Right renal cortex interstitium (tissue), 3 donors: ENCODE data around the gene NR2C2AP. TPM values are rescaled to one million over a fixed set of nuclear protein-coding genes. Genes with fewer than 3 reads are reported as not detected.
A peak's percentile ranks its signal among the peaks of the same experiment; 100 is the strongest.

ENCODE experiments used
- DNase-seq, 3 donors: peaks; one replicate each; pipeline ENCODE4 v3.0.0-alpha.2; 2013; ENCODE audit warnings: low read depth in 3 of 3, low spot score in 2 of 3
- polyA plus RNA-seq, 3 donors: library from polyadenylated mRNA; unstranded; fragments of 120-200 nt; gene quantifications; one replicate each; pipeline ENCODE4 v1.2.1, GENCODE V29; 2013; ENCODE audit not compliant: insufficient read length in 3 of 3

The NR2C2AP gene
- polyA plus RNA-seq, 3 donors = 13.6 to 14.8 (median 13.8) TPM

DNA sequence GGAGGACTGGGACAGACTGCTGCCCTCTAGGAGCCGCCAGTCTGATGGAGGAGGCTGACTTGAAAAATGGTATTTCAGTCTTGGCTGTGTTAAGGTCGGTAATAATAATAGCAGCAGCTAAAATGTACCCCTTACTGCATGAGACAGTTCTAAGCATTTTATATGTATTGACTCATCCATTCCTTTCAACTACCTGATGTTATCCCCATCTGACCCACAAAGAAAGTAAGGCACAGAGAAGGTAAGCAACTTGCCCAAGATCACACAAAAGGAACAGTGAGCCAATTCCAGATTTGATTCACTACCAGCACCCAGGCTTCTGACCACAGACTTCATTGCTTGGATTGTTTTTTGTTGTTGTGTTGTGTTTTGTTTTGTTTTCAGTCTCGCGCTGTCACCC, 12.6 kb upstream of the NR2C2AP start:
- DNase-seq = no peak

DNA sequence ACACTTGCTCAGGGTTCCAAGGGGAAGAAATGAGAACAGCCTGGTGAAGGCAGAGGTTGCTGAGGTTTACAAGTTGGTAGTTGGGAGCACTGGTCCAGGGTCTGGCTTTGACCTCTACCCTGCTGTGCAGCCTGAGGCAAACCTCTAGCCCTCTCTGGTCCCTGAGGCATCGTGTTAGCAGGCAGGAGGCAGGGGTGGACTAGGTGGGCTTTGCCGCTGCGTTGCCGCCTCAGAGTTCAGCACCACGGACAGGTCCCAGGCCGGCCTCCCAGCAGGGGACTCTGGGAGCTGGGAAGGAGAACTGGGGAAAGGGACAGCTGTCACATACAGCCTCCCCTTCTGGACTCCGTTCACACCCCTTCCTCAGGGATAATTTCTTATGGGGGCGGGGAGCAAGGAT, 11.7 kb upstream of the NR2C2AP start:
- no peak for DNase-seq

DNA sequence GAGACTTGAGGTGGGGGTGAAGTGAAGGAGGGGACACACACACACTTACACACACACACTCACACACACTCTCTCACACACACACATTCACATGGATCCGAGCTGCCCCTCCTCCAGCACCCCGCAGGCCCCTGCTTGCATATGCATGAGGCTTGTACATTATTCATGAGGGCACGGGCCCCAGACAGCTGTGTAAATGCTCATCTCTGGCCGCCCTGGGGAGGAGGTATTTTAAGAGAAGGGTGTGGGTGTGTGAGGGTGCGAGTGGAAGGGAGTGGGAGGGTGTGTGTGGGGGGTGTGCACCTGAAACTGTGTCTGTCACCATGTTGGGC, 10.9 kb upstream of the NR2C2AP start:
- no peak for DNase-seq

DNA sequence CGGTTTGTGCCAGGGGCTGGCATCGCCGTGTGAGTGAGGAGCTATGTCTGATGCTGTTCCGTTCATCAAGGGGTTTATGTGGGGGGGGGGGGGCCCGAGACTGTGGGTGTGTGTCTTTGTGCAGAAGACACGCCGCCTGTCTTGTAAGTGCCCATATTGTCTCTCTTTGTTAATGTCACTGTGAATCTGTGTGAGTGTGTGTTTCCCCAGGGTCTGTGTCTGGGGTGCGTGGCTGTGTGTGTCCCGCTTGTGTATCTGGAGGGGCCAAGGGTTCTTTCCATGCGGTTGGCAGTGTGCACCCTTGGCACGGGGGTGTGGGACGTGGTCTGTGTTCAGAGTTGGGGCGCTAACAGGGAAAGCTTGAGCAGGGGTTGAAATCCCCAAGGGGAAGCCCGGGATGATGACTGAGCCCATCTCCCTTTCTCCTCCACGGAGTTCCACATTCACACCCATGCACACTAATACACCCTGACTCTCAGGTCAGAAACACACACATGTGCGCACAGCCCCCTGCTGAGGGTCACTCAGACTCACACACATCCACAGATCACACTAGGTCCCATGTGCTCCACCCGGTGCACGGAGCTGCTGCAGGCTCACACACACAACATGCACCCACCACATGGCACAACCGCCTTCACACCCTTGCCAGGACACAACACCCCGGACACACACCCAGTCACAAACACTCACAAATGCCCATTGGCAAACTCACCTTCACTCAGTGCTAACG, 10.4 kb upstream of the NR2C2AP start:
- no peak for DNase-seq

DNA sequence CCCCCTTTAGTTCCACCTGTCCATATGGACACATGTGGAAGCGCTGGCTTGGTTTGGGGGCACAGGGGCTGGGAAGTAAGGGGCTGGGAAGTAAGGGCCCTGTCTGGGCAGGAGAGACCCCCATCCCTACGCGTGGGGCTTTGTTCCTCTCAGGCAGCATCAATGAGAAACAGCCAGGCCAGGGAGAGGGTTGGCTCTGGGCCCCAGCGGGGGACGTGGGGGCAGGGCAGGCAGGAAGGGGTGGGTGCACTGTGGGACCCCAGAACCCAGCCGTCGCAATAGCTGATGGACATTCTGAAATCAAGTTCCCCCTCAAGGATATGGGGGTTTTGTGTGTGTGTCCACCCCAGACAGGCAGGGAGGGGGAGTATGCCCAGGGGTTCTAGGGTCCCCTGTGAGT, 9.7 kb upstream of the NR2C2AP start:
- no peak for DNase-seq

DNA sequence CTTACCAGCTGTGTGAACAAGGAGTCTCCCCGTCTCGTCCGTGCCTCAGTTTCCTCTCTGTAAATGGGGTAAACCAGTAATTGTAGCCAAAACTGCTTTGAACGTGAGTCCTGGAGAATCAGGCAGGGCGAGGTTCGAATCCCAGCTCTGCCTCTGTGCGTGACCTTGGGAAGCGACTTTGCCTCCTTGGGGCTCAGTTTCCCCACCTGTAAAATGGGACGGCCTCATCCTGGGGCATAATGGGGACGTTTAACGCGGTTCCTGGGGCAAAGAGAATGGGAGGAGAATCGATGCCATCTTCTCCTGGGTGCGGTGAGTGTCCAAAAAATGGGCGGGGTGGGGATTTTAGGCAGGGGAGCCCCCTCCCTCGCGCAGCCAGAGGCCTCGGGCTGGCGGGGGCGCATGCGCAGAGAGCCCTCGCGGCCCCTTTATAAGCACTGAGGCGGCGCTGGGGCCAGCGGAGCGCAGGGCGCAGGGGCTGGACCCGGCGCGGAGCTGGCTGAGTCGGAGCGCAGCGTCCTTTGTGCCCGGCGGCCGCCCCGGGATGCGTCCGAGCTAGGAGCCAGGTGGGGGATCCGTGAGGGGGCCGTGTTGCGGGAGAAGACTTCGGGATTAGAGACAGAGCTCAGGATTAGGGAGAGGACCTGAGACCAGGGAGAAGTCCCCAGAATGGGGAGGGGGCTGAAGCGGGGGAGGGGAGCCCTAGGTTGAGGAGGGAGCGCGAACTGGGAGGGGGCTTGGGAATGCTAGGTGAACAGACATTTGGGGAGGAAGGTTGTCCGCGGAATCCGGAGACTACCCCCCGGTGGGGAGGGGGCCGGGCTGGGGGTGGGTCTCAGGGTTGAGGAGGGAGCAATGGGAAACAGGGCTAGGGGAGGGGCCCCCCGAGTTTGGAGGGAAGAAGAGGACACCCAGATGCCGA, 8.5 kb upstream of the NR2C2AP start, which contains the start of gene NCAN:
TSS of gene NCAN (plus strand) at position 460 of the 922 bp plus-strand sequence. CDS start 4,996 bp downstream, outside the sequence.
- no peak for DNase-seq

DNA sequence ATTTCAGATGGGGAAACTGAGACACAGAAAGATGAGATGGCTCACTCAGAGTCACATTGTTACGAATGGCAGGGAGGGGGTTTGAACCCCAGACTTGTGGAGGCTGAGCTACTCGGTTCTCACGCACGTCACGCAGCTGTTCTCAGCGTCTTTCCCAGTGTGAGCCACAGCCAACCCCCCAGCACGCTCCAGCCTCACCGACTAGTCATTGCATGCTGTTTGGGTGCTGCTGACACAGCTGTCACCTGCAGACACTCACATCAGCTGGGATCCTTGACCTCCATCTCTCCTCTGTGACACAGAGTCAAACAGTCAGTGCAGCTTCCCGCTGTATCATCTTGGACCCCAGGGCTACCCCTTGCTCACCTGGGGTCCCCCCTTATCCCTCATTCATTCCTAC, 6.2 kb upstream of the NR2C2AP start:
- DNase-seq = no peak

DNA sequence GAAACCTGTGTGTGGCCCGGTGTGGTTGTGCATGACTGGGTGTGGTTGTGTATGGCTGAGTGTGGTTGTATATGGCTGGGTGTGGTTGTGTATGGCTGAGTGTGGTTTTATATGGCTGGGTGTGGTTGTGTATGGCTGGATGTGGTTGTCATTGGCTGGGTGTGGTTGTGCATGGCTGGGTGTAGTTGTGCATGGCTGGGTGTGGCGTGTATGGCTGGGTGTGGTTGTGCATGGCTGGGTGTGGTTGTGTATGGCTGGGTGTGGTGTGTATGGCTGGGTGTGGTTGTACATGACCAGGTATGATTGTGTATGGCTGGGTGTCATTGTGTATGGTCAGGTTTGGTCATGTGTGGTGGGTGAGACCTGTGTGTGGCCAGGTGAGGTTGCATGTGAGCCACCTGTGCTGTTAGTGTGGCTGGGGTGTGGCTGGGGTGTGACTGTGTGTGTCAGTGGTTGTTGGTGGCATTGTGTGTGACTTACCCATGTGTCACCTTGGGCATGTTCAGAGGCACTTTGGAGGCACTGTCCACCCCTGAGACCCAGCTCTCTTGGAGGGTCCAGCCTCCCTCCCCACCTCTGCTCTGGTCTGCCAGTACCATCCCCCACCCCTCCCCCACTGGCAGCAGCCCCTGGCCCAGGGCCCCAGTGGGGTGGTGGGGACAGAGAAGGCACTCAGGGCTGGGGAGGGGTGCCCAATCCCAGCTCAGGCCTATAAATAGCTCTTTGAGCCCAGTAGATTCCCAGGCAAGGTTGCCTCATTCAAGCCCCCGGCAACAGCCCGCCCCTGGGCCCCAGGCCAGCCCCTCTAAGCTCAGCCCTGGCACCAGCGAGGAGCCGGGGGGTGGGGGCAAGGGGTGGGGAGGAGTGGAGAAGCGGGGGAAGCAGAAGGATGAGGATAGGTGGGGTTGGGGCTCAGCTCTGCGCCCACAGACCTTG, 4.7 kb upstream of the NR2C2AP start:
- DNase-seq = no peak

DNA sequence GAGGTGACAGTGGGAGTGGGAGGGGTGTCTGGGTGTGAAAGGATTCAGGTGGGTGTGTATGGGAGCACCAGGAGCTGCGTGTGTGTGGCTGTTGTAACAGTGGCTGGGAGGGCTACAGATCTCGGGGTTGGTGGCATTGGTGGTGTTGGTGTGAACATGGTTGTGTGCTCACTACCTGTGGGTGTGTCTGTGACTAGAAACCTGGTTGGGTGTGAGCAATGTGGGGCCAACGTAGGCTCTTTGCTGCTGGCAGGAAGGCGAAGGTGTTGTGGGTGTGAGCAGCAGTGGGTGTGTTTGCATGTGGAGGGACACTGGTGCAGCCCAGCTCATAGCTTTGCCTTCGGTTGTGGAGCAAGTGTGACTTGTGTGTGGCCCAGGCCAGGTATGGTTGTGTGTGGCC, 3.7 kb upstream of the NR2C2AP start:
- no peak for DNase-seq

DNA sequence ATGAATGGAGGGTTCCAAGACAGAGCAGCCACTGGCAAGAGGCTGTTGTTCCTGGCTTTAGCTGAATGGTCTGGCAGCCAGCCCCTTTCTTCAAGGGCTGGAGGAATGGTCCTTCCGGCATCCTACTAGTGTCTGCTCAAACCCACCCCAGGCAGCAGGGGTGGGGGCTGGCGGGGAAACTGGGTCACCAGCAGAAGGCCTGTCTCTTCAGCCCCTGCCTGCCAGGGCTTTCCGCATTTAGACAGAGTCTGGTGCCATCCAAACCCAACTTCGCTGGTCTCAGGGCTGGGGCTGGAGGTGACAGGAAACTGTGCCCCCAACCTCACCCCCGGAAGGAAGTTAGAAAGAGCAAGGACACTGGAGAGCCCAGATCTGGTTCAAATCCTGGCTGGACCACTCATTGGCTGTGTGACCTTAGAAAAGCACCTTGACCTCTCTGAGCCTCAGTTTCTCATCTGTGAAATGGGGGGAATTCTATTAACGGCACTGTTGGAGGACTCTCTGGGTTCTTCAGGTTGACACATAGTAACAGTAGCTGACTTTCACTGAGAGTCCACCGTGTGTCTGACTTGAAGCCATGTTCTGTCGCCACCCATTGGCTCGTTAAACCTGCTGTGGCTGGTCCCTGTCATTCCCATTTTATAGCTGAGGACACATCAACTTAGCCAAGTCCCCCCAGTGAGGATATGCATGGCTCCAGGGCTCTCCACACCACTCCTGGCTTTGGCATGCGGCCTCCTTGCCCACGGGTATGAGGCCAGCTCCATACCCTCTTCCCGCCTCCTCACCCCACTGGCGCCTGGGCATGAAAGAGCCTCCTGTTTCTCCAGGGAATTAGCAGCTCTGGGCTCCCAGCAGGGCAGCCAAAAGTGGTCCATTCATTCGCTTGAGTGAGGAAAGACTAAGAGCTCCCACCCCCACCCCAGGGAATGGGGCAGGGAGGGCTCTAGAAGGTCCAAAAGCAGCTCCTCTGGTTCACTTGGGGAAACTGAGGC, 2.5 kb upstream of the NR2C2AP start:
- DNase-seq = no peak

DNA sequence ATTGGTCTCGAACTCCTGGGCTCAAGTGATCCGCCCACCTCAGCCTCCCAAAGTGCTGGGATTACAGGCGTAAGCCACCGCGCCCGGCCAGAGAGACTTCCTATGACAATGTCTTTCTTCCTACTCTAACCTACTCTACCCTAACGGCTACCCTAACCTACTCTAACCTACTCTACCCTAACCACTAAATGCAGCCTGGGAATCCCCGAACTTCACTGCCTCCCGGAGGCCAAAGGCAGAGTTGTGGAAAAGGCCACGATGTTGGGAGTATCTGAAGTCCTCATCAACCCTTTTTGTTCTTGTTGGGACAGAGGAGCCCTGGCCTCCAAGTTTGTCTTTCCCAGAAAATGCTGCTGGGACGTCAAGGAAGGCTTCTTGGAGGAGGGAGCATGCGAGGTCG, 967 bp upstream of the NR2C2AP start:
- DNase-seq = no peak

DNA sequence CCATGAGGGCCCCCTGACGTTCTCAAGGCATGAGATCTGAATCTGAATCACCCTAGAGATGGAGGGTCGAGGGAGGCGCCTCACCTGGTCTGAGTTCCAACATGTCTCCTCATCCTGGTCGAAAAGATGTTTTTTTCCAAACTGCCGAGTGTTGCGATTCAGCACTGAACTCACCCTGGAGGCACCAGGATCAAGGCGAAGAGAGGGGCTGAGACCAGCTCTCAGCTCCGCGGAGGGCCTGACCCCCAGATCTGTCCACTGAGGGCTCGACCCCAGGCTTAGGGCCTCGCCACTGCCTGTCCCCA, 555 bp downstream of the NR2C2AP start:
- no peak for DNase-seq

DNA sequence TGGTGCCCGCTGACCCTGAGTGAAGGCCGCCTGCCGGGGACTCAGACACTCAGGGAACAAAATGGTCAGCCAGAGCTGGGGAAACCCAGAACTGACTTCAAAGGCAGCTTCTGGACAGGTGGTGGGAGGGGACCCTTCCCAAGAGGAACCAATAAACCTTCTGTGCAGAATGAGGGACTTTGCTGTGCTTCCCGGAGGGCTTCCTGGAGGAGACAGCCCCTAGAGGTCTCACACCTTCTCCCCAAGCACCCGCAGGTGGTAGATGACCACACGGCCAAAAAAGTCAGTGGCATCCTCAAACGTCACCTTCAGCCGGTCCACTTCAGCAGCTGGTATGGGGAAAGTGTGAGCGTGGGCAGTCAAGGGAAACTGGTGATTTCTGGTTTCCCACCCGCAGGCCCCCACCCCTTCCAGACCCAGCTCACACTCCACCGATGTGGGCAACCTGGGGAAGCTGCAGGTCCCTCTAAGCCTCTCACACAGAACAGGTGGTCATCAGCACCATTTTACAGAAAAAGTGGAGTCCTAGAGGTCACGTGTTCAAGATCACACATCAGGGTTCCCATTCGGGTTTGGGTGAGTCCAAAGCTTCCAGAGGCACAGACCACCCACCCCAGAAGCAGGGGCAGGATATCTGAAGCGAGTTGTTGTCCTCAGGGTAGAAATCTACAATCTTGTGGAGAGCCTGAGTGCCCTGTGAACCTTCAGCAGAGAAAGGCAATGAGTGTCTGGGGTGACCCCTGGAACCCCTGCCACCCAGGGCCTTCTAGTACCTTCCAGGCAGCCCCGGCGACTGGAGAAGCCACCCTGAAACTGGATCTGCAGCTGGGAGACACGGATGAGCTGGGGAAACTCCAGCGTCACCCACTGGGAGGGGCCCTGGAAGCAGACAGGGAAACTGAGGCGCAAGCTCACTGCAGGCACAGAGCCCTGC, 1.2 kb downstream of the NR2C2AP start:
- no peak for DNase-seq

DNA sequence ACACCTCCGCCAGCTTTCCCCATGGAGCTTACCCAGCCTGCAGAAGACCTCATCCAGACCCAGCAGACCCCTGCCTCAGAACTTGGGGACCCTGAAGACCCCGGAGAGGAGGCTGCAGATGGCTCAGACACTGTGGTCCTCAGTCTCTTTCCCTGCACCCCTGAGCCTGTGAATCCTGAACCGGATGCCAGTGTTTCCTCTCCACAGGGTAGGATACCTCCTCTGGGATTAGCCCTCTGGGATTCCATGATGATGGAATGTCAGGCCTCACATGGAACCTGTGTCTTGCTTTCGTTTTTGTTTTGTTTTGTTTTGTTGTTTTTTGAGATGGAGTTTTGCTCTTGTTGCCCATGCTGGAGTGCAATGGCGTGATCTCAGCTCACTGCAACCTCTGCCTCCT, 9.3 kb downstream of the NR2C2AP start:
- no peak for DNase-seq

DNA sequence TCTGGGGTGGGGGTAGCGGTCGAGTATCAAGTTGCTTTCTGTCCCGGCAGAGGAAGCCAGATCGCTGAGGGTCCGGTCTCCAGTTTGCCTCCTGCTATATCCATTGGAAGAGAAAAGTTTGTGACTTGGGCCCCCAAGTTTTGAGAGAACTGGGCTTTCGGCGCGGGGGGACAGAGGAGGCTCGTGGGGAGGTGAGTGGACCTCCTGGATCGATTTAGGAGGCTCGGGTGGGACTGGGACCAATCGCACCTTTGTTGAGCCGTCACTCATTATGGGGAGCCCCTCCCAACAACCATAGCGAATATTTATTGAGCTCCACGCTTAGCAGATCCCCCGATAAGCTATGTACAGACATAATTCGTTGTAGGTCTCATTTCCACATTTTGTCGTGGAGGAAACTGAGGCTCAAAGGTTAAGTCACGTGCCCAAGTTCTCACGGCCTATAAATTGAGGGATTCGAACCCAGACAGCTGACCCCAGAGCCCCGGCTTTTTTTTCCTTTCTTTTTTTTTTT, 10.2 kb downstream of the NR2C2AP start:
- DNase-seq = no peak

DNA sequence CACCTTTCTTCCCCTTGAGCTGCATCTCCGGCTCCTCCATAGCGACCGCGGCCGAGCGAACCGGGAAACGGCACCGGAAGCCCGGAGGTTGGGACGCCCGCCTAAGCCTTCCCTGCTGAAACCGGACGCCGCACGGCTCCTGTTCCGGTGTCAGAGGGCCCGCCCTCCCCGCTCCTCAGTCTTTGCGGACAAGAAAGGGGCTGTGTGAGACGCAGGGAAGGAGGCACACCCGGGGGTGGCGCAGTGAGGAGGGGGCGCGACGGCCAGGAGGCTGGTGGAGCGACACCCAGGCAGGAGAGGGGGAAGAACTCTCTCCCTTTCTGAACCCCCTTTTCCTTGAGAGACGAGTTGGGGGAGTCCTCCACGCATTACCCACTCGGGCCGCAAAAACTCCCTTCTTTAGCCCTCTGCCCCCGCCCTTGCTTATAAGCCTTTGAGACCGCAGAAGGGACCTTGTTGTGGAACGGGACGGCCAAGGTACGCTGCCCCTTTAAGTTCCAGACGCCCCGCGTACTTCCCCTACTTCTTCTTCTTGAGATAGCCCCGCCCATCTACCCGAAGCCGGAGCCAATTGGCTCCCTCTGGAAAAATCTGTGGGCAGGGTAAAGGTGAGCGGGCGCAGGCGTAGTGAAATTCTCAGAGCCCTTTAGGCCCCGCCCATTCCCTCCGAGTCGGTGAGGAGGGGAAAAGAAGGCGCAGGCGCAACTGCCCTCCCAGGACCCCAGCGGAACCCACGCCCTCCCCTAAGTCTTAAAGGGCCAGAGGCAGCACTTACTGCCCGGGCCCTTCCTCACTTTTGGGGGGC, 10.9 kb downstream of the NR2C2AP start, which contains the start of the genes BORCS8 and RFXANK:
TSS of gene BORCS8 (minus strand) at position 75 of the 805 bp plus-strand sequence. CDS start at position 40, 35 bp downstream.
TSS of gene RFXANK (plus strand) at position 181 of the 805 bp plus-strand sequence. CDS start 1,689 bp downstream, outside the sequence.
- DNase-seq = peak; percentile 99 to 100 (median 99)

DNA sequence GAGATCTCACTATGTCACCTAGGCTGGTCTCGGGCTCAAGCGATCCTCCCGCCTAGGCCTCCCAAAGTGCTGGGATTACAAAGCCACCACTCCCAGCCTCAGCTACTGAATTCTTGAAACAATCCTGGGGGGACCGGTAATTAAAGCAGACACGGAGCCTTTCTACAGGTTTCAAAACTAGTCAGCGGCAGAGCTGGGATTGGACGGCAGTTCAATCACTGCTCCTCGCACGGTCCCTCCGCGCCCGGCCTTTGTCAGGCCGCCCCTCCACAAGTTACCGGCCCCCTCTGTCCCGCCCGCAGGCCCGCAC, 11.5 kb downstream of the NR2C2AP start:
- DNase-seq = no peak

DNA sequence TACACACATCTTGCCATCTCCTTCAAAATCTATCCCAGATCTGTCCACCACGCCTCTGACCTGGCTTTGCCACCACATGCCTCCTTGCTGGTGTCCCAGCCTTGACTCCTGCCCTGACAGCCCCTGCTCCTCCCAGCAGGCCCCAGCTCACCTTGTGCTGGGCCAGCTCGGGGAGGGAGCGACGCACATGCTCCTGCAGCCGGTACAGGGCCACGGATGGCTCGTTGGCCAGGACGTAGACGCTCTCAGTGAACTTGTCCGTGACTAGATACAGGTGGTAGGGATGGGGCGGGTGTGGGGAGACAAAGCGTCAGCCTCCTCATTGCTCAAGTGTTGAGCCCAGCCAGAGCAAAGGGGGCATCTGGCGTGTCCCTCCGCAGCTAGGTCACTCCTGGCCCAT, 16.5 kb downstream of the NR2C2AP start:
- no peak for DNase-seq
